Esophagus squamous epithelium (tissue), 4 donors: ENCODE measurements around the gene DCAF5.

Experiments
- CTCF ChIP-seq, 6 experiments: fragments of 450-650 bp in 4 of 6; fragments of 200-600 bp in 2 of 6; sonication (generic) in 2 of 6; IDR thresholded peaks; one replicate each; pipeline ENCODE4 v1.5.1; 2016 to 2019; ENCODE audit warnings: antibody characterized with exemption in 6 of 6, mild to moderate bottlenecking in 4 of 6, moderate library complexity in 4 of 6
- POLR2A ChIP-seq, 4 donors: fragments of 450-650 bp; IDR thresholded peaks; one replicate each; pipeline ENCODE4 v1.6.1; 2017; ENCODE audit warnings: antibody characterized with exemption in 4 of 4, mild to moderate bottlenecking in 4 of 4, moderate library complexity in 3 of 4

- no peak for TF ChIP-seq CTCF (IDR thresholded peaks at IDR 0.05)
- no peak for TF ChIP-seq POLR2A (IDR thresholded peaks at IDR 0.05)
Measured at GRCh38 chr14:69034612-69035262, 118.2 kb downstream of the DCAF5 start.
